ENCODE data around the gene ADSS1. TPM values are rescaled to one million over a fixed set of nuclear protein-coding genes. Genes with fewer than 3 reads are reported as not detected.
A peak's percentile ranks its signal among the peaks of the same experiment; 100 is the strongest.

The ADSS1 gene
- total RNA-seq, 1 experiment from 2014 or later, result 10.0 TPM

- TF ChIP-seq ZNF671 (CRISPR knock-in tag; IDR thresholded peaks at IDR 0.05) (no peak), ZMAT4 (CRISPR knock-in tag; IDR thresholded peaks at IDR 0.05) (no peak), E2F5 (CRISPR knock-in tag; IDR thresholded peaks at IDR 0.05) (no peak)
- Mint-ChIP-seq H3K36me3 (no peaks in the 10 kb centered on the region), H3K27ac (no peak overlapping the region), H3K9me3 (no peaks in the 10 kb centered on the region), H3K4me3 (peak overlapping the region; percentile 67), H3K4me1 (peaks cover 36% of the 10 kb centered on the region), H3K27me3 (ENCODE audit: low read depth) (peaks cover 10% of the 10 kb centered on the region)
- DNase-seq (ENCODE audit: low spot score), result no peak
- POLR2A ChIA-PET, result interaction anchor here (0.5 to 2.4 kb wide), 3 partner anchors 11 to 282 kb away, joined by 3 to 14 read pairs (median 4); no protein-coding TSS in a partner anchor
- CTCF ChIA-PET, result interaction anchor here (0.6 to 3.9 kb wide), 7 partner anchors 10 to 526 kb away, joined by 3 to 26 read pairs (median 7); partner anchors contain the start of gene ADSS1
- ATAC-seq, result no peak
Measured at GRCh38 chr14:104676130-104676693, 47.8 kb upstream of the ADSS1 start.

GRCh38 chr14:104676694-104677511, 47.1 kb upstream of the ADSS1 start:
- CTCF ChIA-PET, result interaction anchor here (0.6 to 3.9 kb wide), 12 partner anchors 11 to 527 kb away, joined by 3 to 26 read pairs (median 5); partner anchors contain the start of gene ADSS1
- Mint-ChIP-seq H3K4me1 (peaks cover 42% of the 10 kb centered on the region), H3K9me3 (no peaks in the 10 kb centered on the region), H3K27ac (peak overlapping the region; percentile 89), H3K36me3 (no peaks in the 10 kb centered on the region), H3K4me3 (peak overlapping the region; percentile 67), H3K27me3 (ENCODE audit: low read depth) (peaks cover 10% of the 10 kb centered on the region)
- DNase-seq (ENCODE audit: low spot score) (peak; percentile 49), ATAC-seq (peak; percentile 3)
- POLR2A ChIA-PET, result interaction anchor here (2.1 to 2.4 kb wide), 2 partner anchors 11 kb away, joined by 8 to 14 read pairs; no protein-coding TSS in a partner anchor
- TF ChIP-seq JUN (CRISPR knock-in tag; IDR thresholded peaks at IDR 0.05) (no peak), HMGXB4 (CRISPR knock-in tag; IDR thresholded peaks at IDR 0.05) (0 out of 2 replicates have a peak, but pooled peaks have one; percentile 24), E2F5 (CRISPR knock-in tag; IDR thresholded peaks at IDR 0.05) (0 out of 2 replicates have a peak, but pooled peaks have one; percentile 47), FOXP1 (CRISPR knock-in tag; IDR thresholded peaks at IDR 0.05; ENCODE audit: borderline replicate concordance) (0 out of 2 replicates have a peak, but pooled peaks have one; percentile 18), USF2 (CRISPR knock-in tag; IDR thresholded peaks at IDR 0.05) (peak; percentile 45), MYBL2 (CRISPR knock-in tag; IDR thresholded peaks at IDR 0.05) (0 out of 2 replicates have a peak, but pooled peaks have one; percentile 14), ZNF281 (CRISPR knock-in tag; IDR thresholded peaks at IDR 0.05) (0 out of 2 replicates have a peak, but pooled peaks have one; percentile 48), ZNF263 (CRISPR knock-in tag; IDR thresholded peaks at IDR 0.05; ENCODE audit: low read depth) (no peak), ZMAT4 (CRISPR knock-in tag; IDR thresholded peaks at IDR 0.05) (no peak), HMGA2 (CRISPR knock-in tag; IDR thresholded peaks at IDR 0.05) (no peak), MAX (CRISPR knock-in tag; IDR thresholded peaks at IDR 0.05) (0 out of 2 replicates have a peak, but pooled peaks have one; percentile 3), GTF2I (CRISPR knock-in tag; conservative IDR thresholded peaks at IDR 0.05) (no peak), USF1 (CRISPR knock-in tag; IDR thresholded peaks at IDR 0.05) (no peak), NR3C1 (CRISPR knock-in tag; conservative IDR thresholded peaks at IDR 0.05; ENCODE audit: low read depth) (no peak)
